Stromal cell of bone marrow (primary cell): ENCODE results near the gene UBL4A.

Experiments
- DNase-seq: peaks from one replicate; pipeline ENCODE4 v3.0.0-alpha.2; 2012; ENCODE audit warnings: low read depth

Gene UBL4A

DNA sequence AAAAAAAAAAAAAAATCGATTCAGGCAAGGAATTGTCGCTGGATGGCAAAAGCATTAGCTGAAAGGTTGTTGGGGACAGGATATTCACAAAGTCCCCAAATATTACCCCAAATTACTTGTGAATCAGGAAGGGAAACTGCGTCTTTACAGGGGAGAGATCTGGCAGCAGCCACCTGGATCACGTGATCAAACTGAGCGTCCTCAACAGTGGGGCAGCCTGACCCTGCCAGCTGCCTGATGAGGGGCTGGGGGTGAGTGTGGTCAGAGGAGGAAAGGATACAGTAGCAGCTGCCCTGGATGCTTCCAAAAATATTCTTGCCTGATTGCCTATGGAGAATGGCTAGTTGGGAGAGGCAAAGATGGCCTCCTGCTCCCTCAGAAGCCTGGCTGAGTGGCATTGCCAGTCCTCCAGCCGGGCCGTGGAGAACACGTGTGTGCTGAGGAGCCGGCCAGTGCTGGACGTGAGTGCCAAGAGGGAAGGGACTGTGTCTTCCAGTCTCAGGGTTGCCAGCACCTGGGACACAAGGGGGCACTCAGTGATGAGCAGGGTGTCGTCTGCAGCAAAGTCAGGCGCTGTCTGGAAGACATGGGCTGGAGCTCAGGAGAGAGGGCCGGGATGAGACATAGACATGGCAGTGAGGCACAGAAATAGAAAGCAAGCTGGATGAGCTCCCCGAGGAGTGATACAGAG is 4.4 kb downstream of the UBL4A start:
- DNase-seq = no peak

DNA sequence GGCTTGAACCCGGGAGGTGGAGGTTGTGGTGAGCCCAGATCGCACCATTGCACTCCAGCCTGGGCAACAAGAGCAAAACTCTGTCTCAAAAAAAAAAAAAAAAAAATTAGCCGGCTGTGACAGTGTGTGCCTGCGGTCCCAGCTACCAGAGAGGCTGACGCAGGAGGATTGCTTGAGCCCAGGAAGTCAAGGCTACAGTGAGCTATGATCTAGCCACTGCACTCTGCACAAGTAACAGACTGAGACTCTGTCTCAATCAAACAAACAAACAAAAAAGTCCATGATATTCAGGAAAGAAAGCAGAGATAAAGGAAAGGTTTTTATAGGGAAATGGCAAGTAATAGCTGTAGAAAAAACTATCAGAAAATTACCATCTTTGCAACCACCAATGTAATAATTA is 5.2 kb downstream of the UBL4A start:
- no peak for DNase-seq

GRCh38 chrX:154478728-154479622 is 7.4 kb downstream of the UBL4A start, which contains the start of gene LAGE3:
Gene LAGE3, minus strand, starts transcription at chrX:154479281. Its CDS starts 366 bp downstream, at chrX:154478915.
- DNase-seq = peak; percentile 62

- no peak for DNase-seq
These were observed 8.4 kb downstream of the UBL4A start for GRCh38 chrX:154477891-154478477.

GRCh38 chrX:154476821-154477220 is 9.6 kb downstream of the UBL4A start:
- no peak for DNase-seq

DNA sequence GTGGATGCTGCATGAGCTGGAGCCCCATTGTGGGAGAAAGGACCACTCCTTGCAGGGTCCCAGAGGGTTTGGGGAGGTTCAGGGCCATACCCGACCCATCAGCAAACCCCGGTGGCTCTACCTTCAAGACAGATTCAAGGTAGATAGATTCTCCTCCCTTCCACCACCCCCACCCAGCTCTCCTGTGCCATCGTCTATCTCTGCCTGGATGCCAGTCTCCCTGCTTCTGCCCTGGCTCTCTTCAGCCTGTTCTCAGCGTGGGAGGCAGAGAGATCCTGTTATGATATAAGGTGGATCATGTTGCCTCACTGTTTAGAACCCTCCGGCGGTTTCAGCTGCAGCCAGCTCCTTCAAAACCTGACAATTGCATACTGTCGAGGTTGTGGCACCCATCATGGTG is 12.7 kb downstream of the UBL4A start:
- DNase-seq = no peak

DNA sequence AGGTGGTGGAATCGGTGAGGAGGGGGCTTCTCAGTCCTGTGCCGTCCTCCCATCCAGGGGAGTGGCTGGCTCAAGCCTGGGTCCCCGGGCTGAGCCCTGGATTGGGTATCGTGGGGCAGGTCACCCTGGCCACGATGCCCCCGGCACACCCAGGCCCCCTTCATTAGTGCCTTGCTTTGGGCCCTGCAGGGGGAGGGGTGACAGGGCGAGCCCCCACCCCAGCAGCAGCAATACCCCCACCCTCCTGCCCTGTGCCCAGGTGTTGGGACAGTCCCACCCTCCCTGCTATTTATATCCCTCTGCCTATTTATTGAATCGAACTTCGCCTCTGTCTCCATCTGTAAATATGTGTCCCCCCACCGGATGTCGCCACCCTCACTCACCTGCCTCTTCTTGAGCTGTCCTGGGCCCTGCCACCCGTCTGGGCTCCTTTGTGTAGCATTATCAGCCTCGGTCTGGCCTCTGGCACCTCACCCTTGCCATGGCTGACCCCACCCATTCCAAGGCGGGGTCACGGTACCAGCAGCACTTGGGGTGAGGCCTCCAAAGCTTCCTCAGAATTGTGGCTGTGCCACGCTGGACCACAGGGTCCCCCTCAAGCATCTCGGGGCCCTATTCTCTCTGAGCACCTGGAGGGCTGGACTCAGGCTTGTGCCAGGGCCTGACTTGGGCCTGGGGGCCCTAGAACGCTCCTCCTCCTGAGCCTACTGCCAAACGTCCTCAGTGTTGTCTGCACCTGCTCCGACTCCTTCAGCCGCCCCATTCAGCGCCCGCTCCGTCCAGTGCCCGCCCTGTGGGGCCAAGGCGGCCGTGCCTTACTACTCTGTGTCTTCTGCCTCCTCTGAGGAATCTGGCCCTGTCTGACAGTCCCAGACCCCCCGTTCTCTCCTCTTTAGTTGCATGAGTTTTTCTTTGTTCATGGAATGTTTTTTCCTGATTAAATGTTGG is 13.5 kb downstream of the UBL4A start:
- no peak for DNase-seq

DNA sequence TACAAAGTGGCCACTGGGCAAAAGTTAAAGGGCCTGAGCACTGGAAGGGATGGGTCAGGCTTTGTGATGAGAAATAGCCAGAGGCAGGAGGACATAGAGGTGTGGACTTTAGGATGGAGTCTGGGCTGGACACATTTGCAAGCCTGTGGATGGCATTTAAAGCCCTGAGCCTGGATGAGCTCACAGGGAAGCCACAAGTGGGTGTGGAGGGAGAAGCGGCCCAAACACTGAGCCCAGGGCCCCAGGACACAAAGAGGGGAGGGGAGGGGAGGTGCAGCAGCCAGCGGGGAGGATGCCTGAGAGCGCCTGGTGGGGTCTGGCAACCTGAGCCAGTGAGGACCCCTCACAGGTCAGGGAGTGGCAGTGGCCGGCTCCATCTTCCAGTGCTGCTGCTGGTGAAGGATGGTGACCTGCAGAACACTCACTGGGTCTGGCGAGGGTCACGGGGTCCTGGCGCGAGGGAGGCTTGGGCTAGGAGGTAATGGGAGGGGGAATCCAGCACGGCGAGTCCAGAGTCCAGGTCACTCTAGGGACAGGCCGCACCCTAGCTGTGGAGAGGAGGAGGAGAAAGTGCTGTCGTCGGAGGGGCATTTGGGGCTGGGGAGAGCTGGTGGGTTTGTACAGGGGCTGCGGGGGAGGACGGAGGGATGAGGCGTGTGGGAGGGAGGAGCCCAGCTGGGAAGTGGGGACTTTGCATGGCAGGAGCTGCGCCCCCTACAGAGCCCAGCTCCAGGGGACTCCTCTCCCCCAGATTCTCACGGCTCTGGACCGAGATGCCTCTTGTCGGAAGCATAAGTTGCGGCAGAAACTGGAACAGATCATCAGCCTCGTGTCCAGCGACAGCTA is 14.4 kb downstream of the UBL4A start:
- DNase-seq = no peak

DNA sequence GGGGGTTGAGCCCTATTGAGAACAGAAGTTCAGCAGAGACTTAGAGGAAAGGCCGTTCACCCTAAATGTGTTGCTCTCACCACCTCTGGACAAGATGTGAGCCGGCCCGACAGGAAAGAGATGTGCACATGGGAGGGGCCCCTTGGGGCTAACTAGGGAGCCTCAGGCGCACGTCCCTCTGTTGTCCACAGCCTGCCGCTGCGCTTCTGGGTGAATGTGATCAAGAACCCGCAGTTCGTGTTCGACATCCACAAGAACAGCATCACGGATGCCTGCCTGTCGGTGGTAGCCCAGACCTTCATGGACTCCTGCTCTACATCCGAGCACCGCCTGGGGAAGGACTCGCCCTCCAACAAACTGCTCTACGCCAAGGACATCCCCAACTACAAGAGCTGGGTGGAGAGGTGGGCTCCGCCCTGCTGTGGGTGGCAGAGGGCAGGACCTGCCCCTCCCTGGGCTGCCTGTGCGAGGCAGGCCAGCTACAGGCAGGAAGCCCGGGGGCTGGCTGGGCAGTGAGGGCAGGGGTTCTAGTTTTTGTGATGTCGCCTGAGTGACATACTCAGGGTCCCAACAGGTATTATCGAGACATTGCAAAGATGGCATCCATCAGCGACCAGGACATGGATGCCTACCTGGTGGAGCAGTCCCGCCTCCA is 15.4 kb downstream of the UBL4A start:
- DNase-seq = no peak

- no peak for DNase-seq
These were observed 16.0 kb downstream of the UBL4A start for GRCh38 chrX:154470434-154470833.

- no peak for DNase-seq
These were observed 16.5 kb downstream of the UBL4A start for GRCh38 chrX:154469880-154470279.

DNA sequence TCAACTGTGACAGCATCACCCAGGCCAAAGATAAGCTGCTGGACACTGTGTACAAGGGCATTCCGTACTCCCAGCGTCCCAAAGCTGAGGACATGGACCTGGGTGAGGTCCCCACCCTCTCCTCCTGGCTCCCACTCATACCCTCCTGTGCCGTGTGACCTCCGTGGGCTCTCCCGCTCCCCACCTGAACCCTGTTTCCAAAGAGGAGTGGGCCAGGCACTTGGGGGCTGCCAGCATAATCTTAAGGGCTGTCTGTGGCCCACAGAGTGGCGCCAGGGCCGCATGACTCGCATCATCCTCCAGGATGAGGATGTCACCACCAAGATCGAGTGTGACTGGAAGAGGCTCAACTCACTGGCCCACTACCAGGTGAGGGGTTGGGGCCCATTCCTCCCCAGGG is 17.3 kb downstream of the UBL4A start:
- DNase-seq = no peak

GRCh38 chrX:154468217-154468616 is 18.2 kb downstream of the UBL4A start:
- DNase-seq = no peak

DNA sequence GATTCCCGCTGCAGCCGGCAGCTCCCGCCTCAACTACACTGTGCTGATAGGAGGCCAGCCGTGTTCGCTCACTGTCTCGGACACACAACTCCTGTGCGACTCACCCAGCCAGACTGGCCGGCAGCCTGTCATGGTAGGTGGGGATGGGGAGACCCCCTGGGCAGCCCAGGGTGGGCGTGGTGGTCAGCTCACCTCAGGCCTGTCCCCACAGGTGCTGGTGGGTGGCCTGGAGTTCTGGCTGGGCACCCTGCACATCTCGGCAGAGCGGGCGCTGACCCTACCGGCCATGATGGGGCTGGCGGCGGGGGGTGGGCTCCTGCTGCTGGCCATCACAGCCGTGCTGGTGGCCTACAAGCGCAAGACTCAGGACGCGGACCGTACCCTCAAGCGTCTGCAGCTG is 18.9 kb downstream of the UBL4A start:
- DNase-seq = no peak

- DNase-seq = no peak
These were observed 19.5 kb downstream of the UBL4A start for GRCh38 chrX:154466907-154467306.

DNA sequence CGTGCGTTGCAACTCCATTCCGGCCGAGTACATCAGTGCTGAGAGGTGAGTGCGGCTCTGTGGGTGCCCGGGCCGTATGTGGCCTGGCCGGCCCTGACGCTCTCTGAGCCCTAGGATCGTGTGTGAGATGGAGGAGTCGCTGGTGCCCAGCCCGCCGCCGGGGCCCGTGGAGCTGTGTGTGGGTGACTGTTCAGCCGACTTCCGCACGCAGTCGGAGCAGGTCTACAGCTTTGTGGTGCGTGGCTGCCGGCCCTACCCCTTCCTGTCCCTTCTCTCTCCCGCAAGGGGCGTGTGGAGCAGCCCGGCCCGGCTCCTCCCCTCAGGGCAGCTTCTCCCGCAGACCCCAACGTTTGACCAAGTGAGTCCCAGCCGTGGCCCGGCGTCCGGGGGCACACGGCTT is 20.4 kb downstream of the UBL4A start:
- DNase-seq = no peak

GRCh38 chrX:154465601-154466000 is 20.8 kb downstream of the UBL4A start:
- DNase-seq = no peak

- DNase-seq = no peak
These were observed 21.5 kb downstream of the UBL4A start for GRCh38 chrX:154464806-154465365.

DNA sequence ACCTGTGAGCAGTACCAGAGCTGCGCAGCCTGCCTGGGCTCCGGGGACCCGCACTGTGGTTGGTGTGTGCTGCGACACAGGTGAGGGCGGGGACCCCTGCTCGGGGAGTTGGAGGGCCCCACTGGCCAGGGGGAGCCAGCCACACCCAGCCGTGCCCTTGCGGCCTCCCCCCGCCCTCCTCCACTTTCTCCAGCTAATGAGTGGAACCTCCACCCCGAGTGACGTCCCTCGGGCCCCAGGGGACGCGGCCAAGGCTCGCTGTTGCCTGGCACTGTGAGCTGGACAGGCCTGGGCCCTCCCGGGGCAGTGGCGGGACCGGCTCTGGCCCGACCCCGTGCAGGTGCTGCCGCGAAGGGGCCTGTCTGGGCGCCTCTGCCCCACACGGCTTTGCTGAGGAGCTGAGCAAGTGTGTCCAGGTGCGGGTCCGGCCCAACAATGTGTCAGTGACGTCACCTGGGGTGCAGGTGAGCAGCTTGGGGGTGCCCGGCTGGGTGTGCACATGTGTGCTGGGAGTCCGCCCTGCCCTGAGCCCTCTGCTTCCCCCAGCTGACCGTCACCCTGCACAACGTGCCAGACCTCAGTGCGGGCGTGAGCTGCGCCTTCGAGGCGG is 22.7 kb downstream of the UBL4A start:
- DNase-seq = no peak

DNA sequence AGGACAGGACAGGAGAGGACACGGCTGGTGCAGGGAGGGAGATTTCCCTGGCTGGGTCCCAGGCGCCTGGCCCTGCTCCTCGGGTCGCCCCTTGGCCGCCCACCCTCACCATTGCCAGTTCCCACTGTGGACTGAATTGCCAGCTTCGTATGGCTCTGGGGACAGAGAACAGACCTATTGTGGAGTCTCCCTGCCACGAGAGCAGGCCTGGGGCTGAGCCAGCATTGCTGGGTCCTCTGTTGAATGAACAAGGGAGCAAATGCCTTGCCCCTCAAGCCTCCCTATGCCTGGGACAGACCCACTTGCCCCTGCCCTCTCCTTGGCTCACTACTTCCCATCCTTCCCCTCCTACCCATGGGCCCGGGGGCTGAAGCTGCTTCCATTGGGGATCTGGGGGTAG is 24.0 kb downstream of the UBL4A start:
- no peak for DNase-seq
